Stomach smooth muscle (tissue), 2 donors: ENCODE results near the gene SFXN3.
A peak's percentile ranks its signal among the peaks of the same experiment; 100 is the strongest.

ENCODE experiments used
- H3K27ac ChIP-seq: one replicate; pipeline ENCODE4 v1.7.0; 2013; ENCODE audit warnings: mild to moderate bottlenecking, low read length, inconsistent platforms
- H3K27me3 ChIP-seq, 2 donors: one replicate each; pipeline ENCODE4 v1.7.0; 2013; ENCODE audit warnings: low read length in 2 of 2; ENCODE audit not compliant: insufficient read depth in 2 of 2, control insufficient read depth in 1 of 2
- H3K36me3 ChIP-seq, 2 donors: one replicate each; pipeline ENCODE4 v1.7.0; 2013; ENCODE audit warnings: low read length in 2 of 2; ENCODE audit not compliant: control insufficient read depth in 2 of 2, insufficient read depth in 2 of 2
- H3K4me1 ChIP-seq: one replicate; pipeline ENCODE4 v1.7.0; 2013; ENCODE audit warnings: low read length; ENCODE audit not compliant: control insufficient read depth, insufficient read depth
- H3K4me3 ChIP-seq, 2 donors: one replicate each; pipeline ENCODE4 v1.7.0; 2013; ENCODE audit warnings: low read length in 2 of 2
- H3K9ac ChIP-seq, 2 donors: one replicate each; pipeline ENCODE4 v1.7.0; 2013; ENCODE audit warnings: low read length in 2 of 2, mild to moderate bottlenecking in 1 of 2
- H3K9me3 ChIP-seq, 2 donors: one replicate each; pipeline ENCODE4 v1.7.0; 2013; ENCODE audit warnings: low read length in 2 of 2; ENCODE audit not compliant: control insufficient read depth in 2 of 2
- donor health status: healthy.
- donor health status: Pancreatic carcinoma.

Gene SFXN3

GRCh38 chr10:101050208-101051069 is 19.4 kb downstream of the SFXN3 start:
- Histone ChIP-seq H3K27ac (no peak overlapping the region), H3K4me3 (no peak overlapping the region), H3K36me3 (no peaks in the 10 kb centered on the region), H3K9me3 (no peaks in the 10 kb centered on the region), H3K4me1 (peaks cover 8% of the 10 kb centered on the region), H3K9ac (no peak overlapping the region), H3K27me3 (peaks cover 50 to 58% of the 10 kb centered on the region in 2 donors)

DNA sequence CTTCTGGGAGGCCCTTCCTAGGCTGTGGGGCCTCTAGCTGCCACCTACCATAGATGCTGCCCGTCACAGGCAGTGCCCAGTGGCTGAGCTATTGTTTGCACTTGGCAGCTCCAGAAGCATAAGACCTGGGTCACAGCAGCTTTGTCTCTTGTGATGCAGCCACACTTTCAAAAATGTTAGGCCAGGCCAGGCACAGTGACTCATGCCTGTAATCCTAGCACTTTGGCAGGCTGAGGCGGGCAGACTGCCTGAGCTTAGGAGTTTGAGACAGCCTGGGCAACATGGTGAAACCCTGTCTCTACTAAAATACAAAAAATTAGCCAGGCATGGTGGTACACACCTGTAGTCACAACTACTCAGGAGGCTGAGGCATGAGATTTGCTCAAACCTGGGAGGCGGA is 21.3 kb downstream of the SFXN3 start:
- Histone ChIP-seq H3K27me3 (peaks cover 41 to 51% of the 10 kb centered on the region in 2 donors), H3K4me3 (no peak overlapping the region), H3K9ac (no peak overlapping the region), H3K36me3 (no peaks in the 10 kb centered on the region), H3K27ac (no peak overlapping the region), H3K4me1 (peaks cover 8% of the 10 kb centered on the region), H3K9me3 (no peaks in the 10 kb centered on the region)

GRCh38 chr10:101053516-101053915 is 22.5 kb downstream of the SFXN3 start:
- H3K27me3 ChIP-seq = peaks cover 30 to 38% of the 10 kb centered on the region in 2 donors
- H3K9me3 ChIP-seq = no peaks in the 10 kb centered on the region
- H3K36me3 ChIP-seq = no peaks in the 10 kb centered on the region
- peaks cover 8% of the 10 kb centered on the region for H3K4me1 ChIP-seq
- no peak overlapping the region for H3K4me3 ChIP-seq
- H3K27ac ChIP-seq = no peak overlapping the region
- no peak overlapping the region for H3K9ac ChIP-seq

DNA sequence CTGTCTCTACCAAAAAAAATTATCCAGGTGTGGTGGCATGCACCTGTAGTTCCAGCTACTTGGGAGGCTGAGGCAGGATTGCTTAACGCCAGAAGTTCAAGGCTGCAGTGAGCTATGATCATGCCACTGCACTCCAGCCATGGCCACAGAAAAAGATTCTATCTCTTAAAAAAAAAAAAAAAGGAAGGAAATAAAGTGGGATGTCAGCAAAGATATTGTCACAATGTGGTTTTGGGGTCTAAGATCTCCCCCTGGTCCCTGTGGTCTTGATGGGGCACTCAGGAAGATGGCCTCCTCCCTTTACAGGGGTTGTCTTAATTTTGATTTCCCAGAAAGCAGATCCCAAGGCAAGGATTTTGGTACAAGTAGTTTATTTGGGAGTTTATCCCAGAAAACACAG is 23.3 kb downstream of the SFXN3 start:
- H3K4me3 ChIP-seq = no peak overlapping the region
- no peaks in the 10 kb centered on the region for H3K9me3 ChIP-seq
- no peak overlapping the region for H3K27ac ChIP-seq
- H3K27me3 ChIP-seq = peaks cover 22 to 30% of the 10 kb centered on the region in 2 donors
- H3K36me3 ChIP-seq = no peaks in the 10 kb centered on the region
- no peak overlapping the region for H3K9ac ChIP-seq
- peaks cover 6% of the 10 kb centered on the region for H3K4me1 ChIP-seq

DNA sequence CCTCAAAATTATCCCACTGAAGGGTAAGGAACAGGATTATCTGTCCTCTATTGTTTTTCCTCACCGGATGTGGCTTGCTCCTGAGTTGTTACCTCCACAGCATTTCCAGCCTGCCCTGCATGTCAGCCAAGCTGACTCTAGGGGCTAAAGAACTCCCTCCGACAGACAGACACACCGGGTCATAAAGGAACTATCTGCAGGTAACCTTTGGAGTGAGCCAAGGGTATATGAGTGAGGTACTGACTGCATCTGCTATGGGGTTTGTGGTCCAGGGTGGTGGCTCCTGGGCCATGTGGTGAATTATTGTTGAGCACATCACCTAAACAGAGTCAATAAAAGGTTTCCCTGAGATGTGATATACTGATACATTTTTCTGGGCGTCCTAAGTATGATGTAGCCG is 23.8 kb downstream of the SFXN3 start:
- H3K9ac ChIP-seq = no peak overlapping the region
- no peaks in the 10 kb centered on the region for H3K36me3 ChIP-seq
- H3K4me1 ChIP-seq = peaks cover 6% of the 10 kb centered on the region
- no peak overlapping the region for H3K4me3 ChIP-seq
- H3K27ac ChIP-seq = no peak overlapping the region
- H3K27me3 ChIP-seq = peaks cover 20 to 25% of the 10 kb centered on the region in 2 donors
- no peaks in the 10 kb centered on the region for H3K9me3 ChIP-seq

DNA sequence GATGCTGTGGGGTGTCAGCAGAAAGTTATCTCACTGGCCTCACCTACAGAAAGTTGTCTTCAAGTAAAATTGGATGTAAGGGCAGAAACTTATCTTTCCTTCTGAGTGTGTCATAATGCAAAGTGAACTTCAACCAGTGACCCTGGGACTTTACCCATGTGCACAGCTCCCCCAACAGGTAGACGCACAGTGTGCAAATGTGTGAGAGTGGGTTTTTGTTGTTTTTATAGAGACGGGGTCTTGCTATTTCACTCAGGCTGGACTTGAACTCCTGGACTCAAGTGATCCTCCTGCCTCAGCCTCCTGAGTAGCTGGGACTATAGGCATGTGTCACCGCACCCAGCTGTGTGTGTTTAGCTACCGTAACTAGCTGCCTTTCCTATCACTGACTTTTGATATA is 24.4 kb downstream of the SFXN3 start:
- H3K27me3 ChIP-seq = peaks cover 16 to 20% of the 10 kb centered on the region in 2 donors
- no peak overlapping the region for H3K4me3 ChIP-seq
- H3K36me3 ChIP-seq = no peaks in the 10 kb centered on the region
- no peak overlapping the region for H3K9ac ChIP-seq
- peaks cover 8% of the 10 kb centered on the region for H3K4me1 ChIP-seq
- no peaks in the 10 kb centered on the region for H3K9me3 ChIP-seq
- H3K27ac ChIP-seq = no peak overlapping the region

DNA sequence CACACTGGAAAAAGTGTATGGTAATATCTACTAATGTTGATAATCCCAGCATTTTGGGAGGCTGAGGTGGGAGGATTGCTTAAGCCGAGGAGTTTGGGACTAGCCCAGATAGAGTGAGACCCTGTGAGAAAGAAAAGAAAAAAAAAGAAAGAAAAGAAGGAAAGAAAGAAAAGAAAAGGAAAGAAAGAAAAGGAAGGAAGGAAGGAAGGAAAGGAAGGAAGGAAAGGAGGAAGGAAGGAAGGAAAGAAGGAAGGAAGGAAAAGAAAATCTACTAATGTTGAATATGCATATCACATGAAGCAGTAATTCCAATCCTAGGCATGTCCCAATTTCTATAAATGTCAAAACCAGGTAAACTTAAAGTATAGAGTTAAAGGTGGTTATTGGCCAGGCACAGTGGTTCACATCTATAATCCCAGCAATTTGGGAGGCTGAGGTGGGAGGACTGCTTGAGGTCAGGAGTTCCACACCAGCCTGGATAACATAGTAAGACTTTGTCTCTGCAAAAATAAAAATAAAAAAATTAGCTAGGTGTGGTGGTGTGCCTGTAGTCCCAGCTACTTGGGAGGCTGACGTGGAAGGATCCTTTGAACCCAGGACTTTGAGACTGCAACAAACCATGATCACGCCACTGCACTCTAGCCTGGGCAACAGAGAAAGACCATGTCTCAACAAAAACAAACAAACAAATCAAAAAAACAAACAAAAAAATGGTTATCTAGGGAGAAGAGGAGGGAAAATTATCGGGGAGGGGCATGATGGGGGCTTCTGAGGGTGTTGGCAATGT is 25.5 kb downstream of the SFXN3 start:
- no peaks in the 10 kb centered on the region for H3K9me3 ChIP-seq
- no peak overlapping the region for H3K9ac ChIP-seq
- no peaks in the 10 kb centered on the region for H3K36me3 ChIP-seq
- no peak overlapping the region for H3K4me3 ChIP-seq
- peaks cover 8 to 9% of the 10 kb centered on the region in 2 donors for H3K27me3 ChIP-seq
- peaks cover 14% of the 10 kb centered on the region for H3K4me1 ChIP-seq
- H3K27ac ChIP-seq = no peak overlapping the region

DNA sequence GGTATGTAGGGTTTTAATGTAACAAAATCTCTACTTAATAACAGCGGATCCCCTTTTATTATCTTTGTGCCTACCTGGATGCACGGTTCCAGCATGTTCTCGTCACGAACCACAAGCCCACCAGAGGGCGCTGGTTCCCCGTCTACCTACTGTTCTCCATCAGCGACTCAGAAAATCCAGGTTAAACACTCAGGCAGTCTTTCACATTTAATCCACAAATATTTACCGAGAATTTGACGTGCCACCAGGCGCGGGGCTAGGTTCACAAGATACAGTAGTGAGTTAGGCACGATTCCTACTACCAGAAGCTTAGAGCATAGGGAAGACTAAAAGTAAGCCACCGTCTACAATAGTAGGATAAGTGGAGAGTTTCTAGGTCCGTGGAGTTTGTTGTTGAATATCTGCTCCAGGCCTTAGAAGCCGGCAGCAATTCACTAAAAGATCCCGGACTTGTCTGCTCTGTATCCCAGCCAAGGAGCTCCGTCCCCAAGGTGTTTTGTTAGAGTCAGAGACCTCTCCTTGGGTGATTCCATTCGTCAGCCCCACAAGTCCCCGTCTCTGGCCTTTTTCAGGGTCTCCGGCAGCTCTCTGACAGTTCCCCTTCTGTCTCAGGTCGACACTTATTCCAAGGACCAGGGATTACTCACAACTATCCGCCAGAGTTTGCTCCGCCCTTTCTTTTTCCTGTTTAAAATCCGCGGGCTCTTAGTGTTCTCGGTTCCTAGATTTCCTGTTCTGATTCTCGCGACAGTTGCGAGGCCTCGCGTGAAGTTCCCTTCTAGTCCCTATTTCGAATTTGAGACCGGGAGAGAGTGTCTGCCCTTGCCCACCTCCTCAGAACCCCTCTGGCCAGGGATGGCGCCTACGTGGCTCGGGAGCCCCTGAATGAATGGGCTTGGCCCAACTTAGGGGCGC is 29.3 kb downstream of the SFXN3 start:
- H3K36me3 ChIP-seq = no peaks in the 10 kb centered on the region
- H3K4me1 ChIP-seq = peaks cover 41% of the 10 kb centered on the region
- peak overlapping the region; percentile 83 to 99 for H3K4me3 ChIP-seq
- no peaks in the 10 kb centered on the region for H3K9me3 ChIP-seq
- H3K9ac ChIP-seq = peak overlapping the region; percentile 77 to 99
- H3K27me3 ChIP-seq = peaks cover 24 to 35% of the 10 kb centered on the region in 2 donors
- H3K27ac ChIP-seq = peak overlapping the region; percentile 82

DNA sequence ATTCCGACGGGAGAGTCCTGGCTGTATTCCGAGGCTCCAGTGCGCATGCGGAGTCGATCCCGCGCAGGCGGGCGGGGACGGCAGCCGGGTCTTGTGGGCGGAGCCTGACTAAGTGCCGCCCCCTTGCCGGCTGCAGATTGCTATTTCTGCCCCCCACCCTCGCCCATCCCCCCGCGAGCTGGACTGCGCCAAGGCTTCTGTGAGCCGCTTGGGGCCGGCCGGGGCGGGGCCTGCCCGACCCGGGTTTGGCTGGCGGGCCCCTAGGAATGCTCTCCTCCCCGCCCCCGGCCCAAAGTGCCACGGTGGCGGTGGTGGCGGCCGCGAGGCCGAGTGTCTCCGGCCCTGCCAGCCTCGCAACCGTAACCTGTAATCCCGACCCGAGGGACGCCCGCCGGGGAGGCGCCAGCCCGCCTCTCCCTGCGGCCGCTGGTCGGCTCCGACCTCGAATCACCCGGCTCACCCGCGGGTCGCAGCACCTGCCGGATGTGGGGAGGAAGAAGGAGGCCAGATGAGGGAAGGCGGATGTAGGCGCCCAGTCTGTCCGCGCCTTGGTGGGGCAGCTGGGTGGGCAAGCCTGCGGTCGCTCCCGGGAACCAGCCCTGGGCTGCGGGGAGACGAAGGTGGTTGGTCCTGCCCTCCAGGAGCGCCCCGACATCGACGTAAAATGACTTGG is 30.1 kb downstream of the SFXN3 start:
- H3K27ac ChIP-seq = peak overlapping the region; percentile 82
- peaks cover 31 to 43% of the 10 kb centered on the region in 2 donors for H3K27me3 ChIP-seq
- no peaks in the 10 kb centered on the region for H3K36me3 ChIP-seq
- H3K9ac ChIP-seq = peak overlapping the region; percentile 77 to 99
- no peaks in the 10 kb centered on the region for H3K9me3 ChIP-seq
- peaks cover 49% of the 10 kb centered on the region for H3K4me1 ChIP-seq
- peak overlapping the region; percentile 83 to 99 for H3K4me3 ChIP-seq
